ENCODE results near the gene ZNF385B. TPM values are rescaled to one million over a fixed set of nuclear protein-coding genes. Genes with fewer than 3 reads are reported as not detected.

ZNF385B gene
- total RNA-seq, 1 experiment from 2014 or later = 0.28 TPM

- no peaks in the 10 kb centered on the region for H3K36me3 ChIP-seq (ENCODE audit: control insufficient read depth, insufficient read depth, low read length)
- intact Hi-C loops (cut with micrococcal nuclease; ENCODE audit: unreplicated experiment) (no loop called here), in situ Hi-C loops (cut with HindIII; ENCODE audit: low pct_unique_long_range_greater_than_20kb, low sequenced_read_pairs) (no loop called here)
- H3K4me1 ChIP-seq (ENCODE audit: control insufficient read depth, insufficient read depth, low read length) = no peaks in the 10 kb centered on the region
- POLR2A ChIA-PET = no interaction called here
- DNase-seq (ENCODE audit: low read depth, low spot score) (no peak), ATAC-seq (no peak)
- H3K4me3 ChIP-seq (ENCODE audit: low read depth in 2 of 2, low read length in 2 of 2) = no peak overlapping the region
- no peaks in the 10 kb centered on the region for H3K27me3 ChIP-seq (ENCODE audit: control insufficient read depth, insufficient read depth, low read length)
- CTCF ChIA-PET = no interaction called here
- no peak overlapping the region for H3K27ac ChIP-seq (ENCODE audit: low read length)
- H3K9me3 ChIP-seq (ENCODE audit: control insufficient read depth, insufficient read depth, low read depth, low read length) = no peaks in the 10 kb centered on the region
- TF ChIP-seq TCF7L2 (IDR thresholded peaks at IDR 0.05; ENCODE audit: low read depth, low read length) = no peak
- no peak for TF ChIP-seq CTCF (IDR thresholded peaks at IDR 0.05)
- TF ChIP-seq POLR2AphosphoS5 (IDR thresholded peaks at IDR 0.05; ENCODE audit: low read depth, low read length) = no peak
- TF ChIP-seq REST (IDR thresholded peaks at IDR 0.05; ENCODE audit: insufficient read depth in 1 of 2, low read depth in 2 of 2, low read length in 1 of 2) = no peak
- TF ChIP-seq SIN3A (IDR thresholded peaks at IDR 0.05; ENCODE audit: borderline replicate concordance, insufficient read depth, low read depth, low read length) = no peak
- no TSS peak for BruUV-seq (replicated peaks)
Observed at GRCh38 chr2:179773986-179774385, 87.4 kb downstream of the ZNF385B start.

GRCh38 chr2:179772346-179772745 is 89.1 kb downstream of the ZNF385B start:
- no peak overlapping the region for H3K27ac ChIP-seq (ENCODE audit: low read length)

More at GRCh38 chr2:179772346-179772745, 89.1 kb downstream of the ZNF385B start:
- ATAC-seq = no peak
- in situ Hi-C loops (cut with HindIII; ENCODE audit: low pct_unique_long_range_greater_than_20kb, low sequenced_read_pairs) (no loop called here), intact Hi-C loops (cut with micrococcal nuclease; ENCODE audit: unreplicated experiment) (no loop called here)
- Histone ChIP-seq H3K27me3 (ENCODE audit: control insufficient read depth, insufficient read depth, low read length) (no peaks in the 10 kb centered on the region), H3K36me3 (ENCODE audit: control insufficient read depth, insufficient read depth, low read length) (no peaks in the 10 kb centered on the region), H3K4me1 (ENCODE audit: control insufficient read depth, insufficient read depth, low read length) (no peaks in the 10 kb centered on the region), H3K4me3 (ENCODE audit: low read depth in 2 of 2, low read length in 2 of 2) (no peak overlapping the region), H3K9me3 (ENCODE audit: control insufficient read depth, insufficient read depth, low read depth, low read length) (no peaks in the 10 kb centered on the region)
- no peak for DNase-seq (ENCODE audit: low read depth, low spot score)
- POLR2A ChIA-PET = no interaction called here
- BruUV-seq (replicated peaks) = no TSS peak
- TF ChIP-seq SIN3A (IDR thresholded peaks at IDR 0.05; ENCODE audit: borderline replicate concordance, insufficient read depth, low read depth, low read length) (no peak), TCF7L2 (IDR thresholded peaks at IDR 0.05; ENCODE audit: low read depth, low read length) (no peak), REST (IDR thresholded peaks at IDR 0.05; ENCODE audit: insufficient read depth in 1 of 2, low read depth in 2 of 2, low read length in 1 of 2) (no peak), POLR2AphosphoS5 (IDR thresholded peaks at IDR 0.05; ENCODE audit: low read depth, low read length) (no peak), CTCF (IDR thresholded peaks at IDR 0.05) (no peak)
- CTCF ChIA-PET = no interaction called here

Data from Panc1 (cell line).